ENCODE data around the gene GARNL3.
A peak's percentile ranks its signal among the peaks of the same experiment; 100 is the strongest.

The GARNL3 gene

DNA sequence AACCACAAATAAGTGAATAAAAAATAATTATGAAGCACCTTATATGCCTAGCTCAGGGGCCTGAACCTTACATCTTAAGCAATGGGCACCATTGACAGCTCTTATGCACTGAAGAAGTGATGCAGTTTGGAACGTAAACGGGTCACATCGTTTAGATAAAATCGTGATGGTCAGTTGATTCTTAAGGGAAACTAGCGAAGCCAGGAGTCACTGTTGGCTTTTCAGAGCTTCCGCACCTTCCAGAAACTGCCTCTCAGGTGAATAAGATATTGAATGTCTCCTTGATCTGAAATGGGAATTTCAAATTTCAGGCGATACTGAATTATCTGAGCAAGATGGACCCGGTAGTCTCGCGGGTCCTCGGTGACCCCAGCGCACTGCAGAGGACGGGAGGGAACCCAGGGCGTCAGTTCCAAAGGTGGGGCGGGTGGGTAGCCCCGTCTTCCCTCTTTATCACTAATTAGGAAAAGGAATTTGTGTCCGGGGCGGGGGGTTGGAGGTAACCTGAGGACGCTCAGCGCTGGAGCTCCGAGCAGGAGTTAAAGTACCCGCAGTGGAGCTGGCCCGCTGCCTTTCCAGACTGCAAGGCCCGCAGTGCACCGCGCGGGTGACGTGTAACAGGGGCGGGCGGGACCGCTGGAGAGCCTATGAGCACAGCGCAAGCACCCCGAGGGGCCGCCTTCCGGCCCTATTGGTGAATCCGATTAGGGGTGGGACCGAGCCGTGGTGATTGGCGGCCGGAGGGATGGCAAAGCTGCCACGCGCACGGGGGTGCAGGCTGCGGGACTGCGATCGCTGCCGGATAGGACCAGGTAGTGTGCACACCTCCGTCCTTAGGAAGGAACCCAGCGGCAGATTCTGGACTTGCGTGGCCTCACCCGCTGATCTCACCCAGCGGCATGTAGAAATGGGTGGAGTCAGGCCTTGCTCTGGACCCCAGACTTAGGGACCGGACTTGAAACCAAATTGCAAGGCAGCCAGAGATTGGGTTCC lies 19.7 kb upstream of the GARNL3 start:
- Histone ChIP-seq H3K27ac (ENCODE audit: low read depth, low read length) (peak overlapping the region; percentile 73), H3K36me3 (ENCODE audit: control insufficient read depth, insufficient read depth, low read length) (no peaks in the 10 kb centered on the region)

DNA sequence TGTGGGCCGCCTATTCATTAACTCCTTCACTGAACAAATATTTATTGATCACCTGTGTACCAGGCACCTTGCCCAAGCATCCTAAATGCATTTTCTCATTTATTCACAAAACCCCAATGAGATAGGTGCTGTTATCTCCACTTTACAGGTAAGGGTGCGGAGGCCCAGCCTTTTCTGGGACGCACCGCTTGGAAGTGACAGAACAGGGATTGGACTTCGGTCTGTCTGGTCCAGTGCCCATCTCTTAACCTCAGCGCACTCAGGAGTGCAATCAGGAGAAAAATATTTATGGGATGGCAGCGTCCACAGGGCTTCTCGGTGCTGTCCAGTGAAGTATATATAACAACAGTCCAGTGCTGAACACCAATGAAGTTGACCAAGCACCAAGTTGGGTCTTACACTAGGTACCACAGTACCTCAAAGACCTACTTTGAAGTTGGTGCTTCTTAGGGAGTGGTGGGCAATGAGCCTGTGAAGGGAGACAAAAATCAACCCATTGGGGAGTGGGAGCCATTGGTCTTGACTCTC lies 18.9 kb upstream of the GARNL3 start:
- Histone ChIP-seq H3K4me3 (ENCODE audit: low read length) (peak overlapping the region; percentile 93), H3K27ac (ENCODE audit: low read depth, low read length) (no peak overlapping the region), H3K4me1 (ENCODE audit: control insufficient read depth, insufficient read depth, low read length) (peaks cover 3% of the 10 kb centered on the region), H3K27me3 (ENCODE audit: control insufficient read depth, insufficient read depth, low read length) (no peaks in the 10 kb centered on the region), H3K9ac (ENCODE audit: low read length) (no peak overlapping the region), H3K36me3 (ENCODE audit: control insufficient read depth, insufficient read depth, low read length) (no peaks in the 10 kb centered on the region)

More for the DNA sequence above, 19.7 kb upstream of the GARNL3 start:
- Histone ChIP-seq H3K27me3 (ENCODE audit: control insufficient read depth, insufficient read depth, low read length) (no peaks in the 10 kb centered on the region), H3K9ac (ENCODE audit: low read length) (peak overlapping the region; percentile 21), H3K4me1 (ENCODE audit: control insufficient read depth, insufficient read depth, low read length) (peaks cover 3% of the 10 kb centered on the region), H3K4me3 (ENCODE audit: low read length) (peak overlapping the region; percentile 93)

DNA sequence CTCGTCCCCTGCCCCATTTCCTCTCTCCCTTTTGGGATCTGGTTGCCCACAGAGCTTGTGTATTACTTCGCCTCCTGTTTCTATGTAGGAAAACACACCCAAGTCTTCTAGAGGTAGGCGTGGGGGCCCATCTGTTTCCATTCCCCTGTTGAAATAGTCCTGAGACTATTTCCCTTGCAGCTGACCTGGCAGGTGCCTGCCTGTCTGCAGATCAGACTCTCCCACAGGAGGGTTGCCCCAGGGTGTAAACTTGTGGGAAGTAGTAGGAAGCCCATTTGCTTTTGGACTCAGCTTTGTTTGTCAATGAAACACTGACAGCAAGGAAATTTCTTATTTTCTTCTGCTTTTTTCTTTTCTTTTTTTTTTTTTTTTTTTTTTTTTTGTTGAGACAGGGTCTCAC lies 16.3 kb upstream of the GARNL3 start:
- Histone ChIP-seq H3K9ac (ENCODE audit: low read length) (no peak overlapping the region), H3K4me1 (ENCODE audit: control insufficient read depth, insufficient read depth, low read length) (peaks cover 3% of the 10 kb centered on the region), H3K36me3 (ENCODE audit: control insufficient read depth, insufficient read depth, low read length) (no peaks in the 10 kb centered on the region), H3K27ac (ENCODE audit: low read depth, low read length) (no peak overlapping the region), H3K27me3 (ENCODE audit: control insufficient read depth, insufficient read depth, low read length) (no peaks in the 10 kb centered on the region), H3K4me3 (ENCODE audit: low read length) (no peak overlapping the region)

DNA sequence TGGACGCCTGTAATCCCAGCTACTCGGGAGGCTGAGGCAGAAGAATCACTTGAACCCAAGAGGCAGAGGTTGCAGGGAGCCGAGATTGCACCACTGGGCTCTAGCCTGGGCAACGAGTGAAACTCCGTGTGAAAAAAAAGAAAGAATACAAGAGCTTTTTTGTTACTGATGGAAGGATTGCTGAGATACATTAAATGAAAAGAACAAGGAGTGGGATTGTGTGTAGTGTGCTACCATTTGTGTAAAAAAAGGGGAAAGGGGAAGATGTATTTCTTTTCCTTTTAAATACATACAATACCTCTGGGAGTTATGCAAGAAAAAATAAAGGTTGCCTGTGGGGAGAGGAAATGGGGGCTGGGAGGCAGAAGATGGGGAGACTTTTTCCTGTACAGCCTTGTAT lies 14.7 kb upstream of the GARNL3 start:
- Histone ChIP-seq H3K9ac (ENCODE audit: low read length) (no peak overlapping the region), H3K27ac (ENCODE audit: low read depth, low read length) (no peak overlapping the region), H3K36me3 (ENCODE audit: control insufficient read depth, insufficient read depth, low read length) (no peaks in the 10 kb centered on the region), H3K27me3 (ENCODE audit: control insufficient read depth, insufficient read depth, low read length) (no peaks in the 10 kb centered on the region), H3K4me3 (ENCODE audit: low read length) (no peak overlapping the region), H3K4me1 (ENCODE audit: control insufficient read depth, insufficient read depth, low read length) (peaks cover 3% of the 10 kb centered on the region)

DNA sequence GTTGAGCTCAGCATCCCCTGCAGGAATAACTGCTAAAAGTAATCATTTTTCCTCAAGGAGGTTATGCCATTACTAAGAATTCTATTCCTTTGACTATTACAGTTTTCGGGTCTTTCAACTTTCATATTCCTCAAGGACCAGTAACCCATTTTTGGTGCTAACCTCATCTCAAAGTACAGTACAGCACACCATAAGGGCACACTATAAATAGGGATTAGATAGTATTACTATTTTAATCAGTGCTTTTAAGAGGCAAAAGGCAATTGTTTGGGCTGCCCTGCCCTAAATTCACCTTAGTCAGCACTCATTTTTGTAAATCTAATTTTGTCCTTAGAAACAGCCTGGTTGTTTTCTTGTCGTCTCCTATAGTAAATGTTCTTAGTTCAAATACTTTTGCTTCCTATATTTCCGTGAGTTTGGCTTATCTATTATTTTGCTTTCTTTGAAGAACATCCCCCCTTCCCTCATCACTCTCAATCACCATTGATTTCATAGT lies 13.6 kb upstream of the GARNL3 start:
- H3K4me3 ChIP-seq (ENCODE audit: low read length): no peak overlapping the region
- H3K9ac ChIP-seq (ENCODE audit: low read length): no peak overlapping the region
- H3K27me3 ChIP-seq (ENCODE audit: control insufficient read depth, insufficient read depth, low read length): no peaks in the 10 kb centered on the region
- no peaks in the 10 kb centered on the region for H3K4me1 ChIP-seq (ENCODE audit: control insufficient read depth, insufficient read depth, low read length)
- no peaks in the 10 kb centered on the region for H3K36me3 ChIP-seq (ENCODE audit: control insufficient read depth, insufficient read depth, low read length)
- H3K27ac ChIP-seq (ENCODE audit: low read depth, low read length): no peak overlapping the region

DNA sequence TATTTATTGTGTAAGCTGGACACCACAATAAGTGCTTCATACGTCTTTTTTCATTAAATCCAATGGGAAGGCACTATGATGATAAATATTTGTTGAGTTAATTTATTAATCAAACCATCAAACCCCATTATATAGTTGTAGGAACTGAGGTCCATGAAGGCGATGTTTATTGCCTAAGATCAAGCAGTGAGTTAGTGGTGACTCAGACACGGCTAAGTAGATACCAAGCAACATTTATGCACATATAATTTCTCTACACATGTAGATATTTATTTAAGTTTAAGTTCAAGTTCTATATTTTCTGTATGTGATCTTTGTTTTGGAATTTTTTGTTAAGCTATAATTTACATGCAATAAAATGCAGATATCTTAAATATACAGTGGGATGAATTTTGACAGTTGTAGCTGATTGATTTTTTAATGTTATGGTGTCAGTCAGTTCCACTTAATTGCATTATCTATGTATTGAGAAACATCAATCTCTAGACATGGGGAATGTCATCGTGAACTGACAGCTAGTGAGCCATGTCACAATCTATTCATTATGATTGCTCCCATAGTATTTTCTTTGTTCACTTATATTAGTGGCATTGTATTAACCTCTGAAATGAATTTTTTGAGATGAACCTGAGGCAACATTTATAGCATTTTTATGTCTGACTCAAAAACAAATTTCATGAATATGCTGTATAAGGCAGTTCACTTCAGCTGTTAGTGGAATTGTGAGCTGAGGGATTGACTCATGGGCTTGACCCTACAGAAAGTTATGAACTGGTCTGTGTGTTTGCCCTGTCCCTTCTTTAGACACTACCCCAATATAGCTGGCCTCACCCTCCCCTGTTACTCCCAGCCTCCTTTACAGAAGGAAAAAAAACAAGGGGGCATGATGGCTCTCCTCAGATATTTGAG lies 11.9 kb upstream of the GARNL3 start:
- H3K9ac ChIP-seq (ENCODE audit: low read length): no peak overlapping the region
- no peak overlapping the region for H3K27ac ChIP-seq (ENCODE audit: low read depth, low read length)
- H3K36me3 ChIP-seq (ENCODE audit: control insufficient read depth, insufficient read depth, low read length): no peaks in the 10 kb centered on the region
- no peaks in the 10 kb centered on the region for H3K27me3 ChIP-seq (ENCODE audit: control insufficient read depth, insufficient read depth, low read length)
- no peaks in the 10 kb centered on the region for H3K4me1 ChIP-seq (ENCODE audit: control insufficient read depth, insufficient read depth, low read length)
- no peak overlapping the region for H3K4me3 ChIP-seq (ENCODE audit: low read length)

DNA sequence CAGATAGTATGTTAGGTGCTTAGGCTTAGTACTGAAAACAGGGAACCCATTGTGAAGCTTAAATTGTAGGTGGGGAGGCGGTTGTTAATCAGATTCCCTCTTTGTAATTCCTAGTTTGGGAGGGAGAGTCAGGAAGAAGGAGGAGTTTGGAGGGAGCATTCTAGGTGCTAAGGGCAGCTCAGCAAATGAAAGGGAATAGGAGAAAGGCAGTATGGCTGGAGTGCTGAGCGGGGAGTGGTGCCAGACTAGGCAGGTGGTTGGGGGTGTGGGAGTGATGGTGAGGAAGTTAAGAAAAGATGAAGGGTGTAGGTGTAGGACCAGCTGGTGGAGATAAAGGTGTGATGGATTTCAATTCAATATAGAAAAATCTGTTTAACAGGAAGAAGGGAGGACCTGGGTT lies 11.1 kb upstream of the GARNL3 start:
- no peak overlapping the region for H3K27ac ChIP-seq (ENCODE audit: low read depth, low read length)
- H3K9ac ChIP-seq (ENCODE audit: low read length): no peak overlapping the region
- H3K27me3 ChIP-seq (ENCODE audit: control insufficient read depth, insufficient read depth, low read length): no peaks in the 10 kb centered on the region
- no peaks in the 10 kb centered on the region for H3K4me1 ChIP-seq (ENCODE audit: control insufficient read depth, insufficient read depth, low read length)
- H3K36me3 ChIP-seq (ENCODE audit: control insufficient read depth, insufficient read depth, low read length): no peaks in the 10 kb centered on the region
- H3K4me3 ChIP-seq (ENCODE audit: low read length): no peak overlapping the region

DNA sequence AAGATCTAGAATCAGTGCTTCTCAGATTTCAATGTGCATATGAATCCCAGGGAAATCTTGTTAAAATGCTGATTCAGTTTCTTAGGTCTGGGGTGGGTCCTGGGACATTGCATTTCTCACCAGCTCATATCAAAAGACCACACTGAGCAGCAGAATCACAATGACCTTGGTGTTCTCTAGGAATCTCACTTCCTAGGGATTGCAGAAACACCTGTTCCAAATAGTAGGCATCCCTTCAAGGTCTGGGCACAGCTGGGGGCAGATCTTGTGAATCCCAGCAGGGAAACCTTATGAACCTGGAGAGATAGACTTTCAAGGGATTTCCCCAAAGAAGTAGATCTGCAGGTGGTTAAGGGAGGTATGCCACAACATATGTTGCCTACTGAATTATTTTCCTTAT lies 8.9 kb upstream of the GARNL3 start:
- H3K9ac ChIP-seq (ENCODE audit: low read length): no peak overlapping the region
- no peaks in the 10 kb centered on the region for H3K27me3 ChIP-seq (ENCODE audit: control insufficient read depth, insufficient read depth, low read length)
- no peak overlapping the region for H3K27ac ChIP-seq (ENCODE audit: low read depth, low read length)
- no peak overlapping the region for H3K4me3 ChIP-seq (ENCODE audit: low read length)
- H3K4me1 ChIP-seq (ENCODE audit: control insufficient read depth, insufficient read depth, low read length): peaks cover 2% of the 10 kb centered on the region
- H3K36me3 ChIP-seq (ENCODE audit: control insufficient read depth, insufficient read depth, low read length): no peaks in the 10 kb centered on the region

DNA sequence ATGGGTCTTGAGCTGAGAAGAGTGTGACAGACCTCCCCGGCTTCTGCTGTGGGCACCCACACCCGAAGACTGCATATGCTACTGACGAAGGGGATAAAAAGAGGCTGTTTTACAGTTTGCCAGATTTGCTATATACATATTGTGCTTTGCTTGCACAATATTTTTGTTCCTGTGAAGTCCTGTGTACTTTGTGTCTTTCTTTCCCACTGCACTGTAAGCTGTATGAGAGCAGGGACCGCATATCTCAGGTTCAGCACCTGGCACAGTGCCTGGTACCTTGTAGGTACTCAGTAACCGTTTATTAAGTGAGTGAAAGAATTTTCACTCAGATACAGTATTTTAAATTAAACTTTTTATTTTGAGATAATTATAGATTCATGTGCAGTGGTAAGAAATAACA lies 8.2 kb upstream of the GARNL3 start:
- H3K4me1 ChIP-seq (ENCODE audit: control insufficient read depth, insufficient read depth, low read length): peaks cover 2% of the 10 kb centered on the region

DNA sequence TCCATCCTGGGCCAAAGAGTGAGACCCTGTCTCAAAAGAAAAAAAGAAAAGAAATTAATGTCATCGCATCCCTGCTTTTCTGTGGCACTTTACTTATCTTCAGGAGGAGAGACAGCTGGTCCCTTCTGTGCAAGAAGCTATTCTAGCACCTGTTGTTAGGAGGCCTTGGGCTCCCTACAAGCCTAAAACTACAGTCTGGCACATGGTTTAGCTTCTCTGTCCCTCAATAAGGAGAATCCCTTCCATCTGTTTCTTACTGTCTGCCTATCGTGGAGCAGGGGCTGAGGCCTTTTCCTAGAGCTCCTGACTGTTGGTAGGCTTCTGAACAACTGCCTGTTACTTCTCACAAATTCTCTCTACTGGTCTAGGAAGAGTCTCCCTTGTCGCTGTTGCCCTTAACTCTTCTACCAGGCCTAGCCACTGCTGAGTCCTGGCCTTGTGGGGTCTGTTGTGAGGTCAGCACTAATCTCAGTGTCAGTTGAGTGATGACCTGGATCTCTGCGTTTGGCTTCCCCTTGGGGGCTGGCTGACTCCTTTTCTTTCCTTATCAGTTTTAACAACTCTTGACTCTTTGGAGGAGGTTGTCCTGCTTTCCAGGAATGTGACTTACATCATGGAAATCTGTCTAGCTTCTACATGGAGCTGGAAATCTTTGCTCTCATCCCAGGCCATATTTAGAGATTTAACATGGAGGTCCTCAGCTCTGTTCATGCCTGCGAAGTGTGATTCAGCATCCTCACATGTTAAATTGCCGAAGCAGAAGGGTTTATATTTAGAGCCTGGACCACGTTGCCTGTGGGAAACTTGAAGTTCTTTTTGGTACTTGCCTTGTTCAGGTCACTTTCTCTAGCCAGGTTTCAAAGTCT lies 5.7 kb upstream of the GARNL3 start:
- Histone ChIP-seq H3K27ac (ENCODE audit: low read depth, low read length) (no peak overlapping the region), H3K36me3 (ENCODE audit: control insufficient read depth, insufficient read depth, low read length) (no peaks in the 10 kb centered on the region), H3K9ac (ENCODE audit: low read length) (no peak overlapping the region), H3K4me1 (ENCODE audit: control insufficient read depth, insufficient read depth, low read length) (peaks cover 2% of the 10 kb centered on the region), H3K4me3 (ENCODE audit: low read length) (no peak overlapping the region), H3K27me3 (ENCODE audit: control insufficient read depth, insufficient read depth, low read length) (no peaks in the 10 kb centered on the region)

More for the DNA sequence above, 8.2 kb upstream of the GARNL3 start:
- H3K27me3 ChIP-seq (ENCODE audit: control insufficient read depth, insufficient read depth, low read length): no peaks in the 10 kb centered on the region
- no peak overlapping the region for H3K4me3 ChIP-seq (ENCODE audit: low read length)
- H3K36me3 ChIP-seq (ENCODE audit: control insufficient read depth, insufficient read depth, low read length): no peaks in the 10 kb centered on the region
- H3K9ac ChIP-seq (ENCODE audit: low read length): no peak overlapping the region
- H3K27ac ChIP-seq (ENCODE audit: low read depth, low read length): no peak overlapping the region

DNA sequence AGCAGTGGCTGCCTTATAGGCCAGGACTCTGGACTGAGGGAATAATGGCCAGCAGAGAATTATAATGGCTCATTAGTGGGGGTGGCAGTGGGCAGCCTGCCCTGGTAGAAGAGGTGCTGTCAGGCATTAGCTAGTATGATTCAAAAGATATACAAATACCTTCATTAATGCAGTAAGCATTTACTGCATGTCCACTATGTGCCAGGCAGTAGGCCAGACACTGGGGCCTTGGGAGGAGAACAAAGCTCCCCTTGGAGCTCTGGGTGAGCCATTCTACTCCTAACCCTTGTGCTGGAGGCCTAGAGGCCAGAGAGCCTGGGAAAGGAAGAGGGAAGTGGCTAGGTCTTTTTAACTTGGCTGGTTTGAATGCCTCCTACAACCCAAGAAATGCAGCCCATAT lies 2.0 kb upstream of the GARNL3 start:
- Histone ChIP-seq H3K4me1 (ENCODE audit: control insufficient read depth, insufficient read depth, low read length) (peaks cover 2% of the 10 kb centered on the region), H3K27ac (ENCODE audit: low read depth, low read length) (no peak overlapping the region), H3K4me3 (ENCODE audit: low read length) (no peak overlapping the region), H3K36me3 (ENCODE audit: control insufficient read depth, insufficient read depth, low read length) (no peaks in the 10 kb centered on the region), H3K27me3 (ENCODE audit: control insufficient read depth, insufficient read depth, low read length) (no peaks in the 10 kb centered on the region), H3K9ac (ENCODE audit: low read length) (no peak overlapping the region)
